ENCODE data around the gene PAPPA.

The PAPPA gene

GRCh38 chr9:116316246-116316645, 162.7 kb downstream of the PAPPA start:
- no peak for DNase-seq (ENCODE audit: low spot score)

- DNase-seq (ENCODE audit: low spot score), result no peak
These were observed 163.9 kb downstream of the PAPPA start for GRCh38 chr9:116317503-116317902.

DNA sequence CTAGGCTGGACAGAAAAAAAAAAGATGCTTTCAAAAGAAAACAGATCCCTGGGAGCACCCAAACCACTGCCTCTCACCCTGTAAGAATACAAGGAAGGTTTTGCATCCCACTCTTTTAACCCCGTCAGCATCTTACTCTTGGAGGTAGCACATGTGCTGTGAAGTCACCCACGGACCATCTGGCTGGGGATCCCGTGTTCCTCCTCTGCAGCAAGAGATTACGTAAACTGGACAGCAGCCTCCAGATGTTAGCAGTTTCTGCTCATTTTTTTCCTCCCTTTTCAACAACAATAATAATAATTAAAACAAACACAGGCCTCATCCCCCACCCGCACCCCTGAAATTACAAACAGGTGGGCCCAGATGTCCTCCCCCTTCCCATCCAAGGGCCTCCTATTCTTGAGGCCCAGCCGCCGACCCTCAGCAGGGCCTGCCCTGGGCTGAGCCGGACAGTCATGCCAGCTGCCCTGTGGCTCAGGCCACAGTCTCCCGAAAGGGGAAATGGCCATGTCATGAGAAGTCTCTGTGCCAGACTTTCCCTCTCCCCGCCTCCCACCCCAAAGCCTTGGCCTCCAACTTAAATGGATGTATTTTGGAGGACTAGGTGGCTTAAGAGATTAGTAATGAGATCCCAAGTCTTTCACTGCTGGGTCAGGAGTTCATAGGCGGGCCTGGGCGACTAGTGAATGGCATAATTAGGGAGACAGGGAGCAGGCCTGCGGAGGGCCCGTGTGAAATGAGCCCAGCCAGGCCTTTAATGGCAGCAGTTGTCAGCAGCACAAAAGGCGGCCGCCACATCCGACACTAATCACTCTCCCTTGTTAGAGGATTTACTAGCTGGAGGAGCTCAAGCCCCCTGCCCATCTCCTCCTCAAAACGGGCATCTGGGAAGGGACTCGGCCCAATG, 165.1 kb downstream of the PAPPA start:
- DNase-seq (ENCODE audit: low spot score), result no peak

DNA sequence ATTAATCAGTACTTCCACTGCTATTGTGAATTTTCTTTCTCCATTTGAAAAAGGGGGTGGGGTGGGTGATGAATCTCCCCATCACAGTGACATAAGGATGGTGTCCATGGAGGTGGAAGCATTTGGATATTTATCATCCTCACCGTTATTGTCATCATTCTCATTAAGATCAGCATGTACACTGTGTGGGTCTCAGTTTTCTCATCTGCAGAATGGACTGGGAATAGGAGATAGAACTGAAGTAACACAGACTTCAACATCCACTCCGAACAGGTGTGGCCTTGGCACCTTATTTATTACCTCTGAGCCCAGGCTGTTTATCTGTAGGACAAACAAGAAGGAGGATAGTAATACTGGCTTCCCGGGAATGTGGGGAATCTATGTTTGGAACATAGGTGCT, 165.9 kb downstream of the PAPPA start:
- no peak for DNase-seq (ENCODE audit: low spot score)

- DNase-seq (ENCODE audit: low spot score), result no peak
These were observed 166.7 kb downstream of the PAPPA start for GRCh38 chr9:116320290-116320689.

- DNase-seq (ENCODE audit: low spot score), result no peak
These were observed 168.9 kb downstream of the PAPPA start for GRCh38 chr9:116322521-116322920.

DNA sequence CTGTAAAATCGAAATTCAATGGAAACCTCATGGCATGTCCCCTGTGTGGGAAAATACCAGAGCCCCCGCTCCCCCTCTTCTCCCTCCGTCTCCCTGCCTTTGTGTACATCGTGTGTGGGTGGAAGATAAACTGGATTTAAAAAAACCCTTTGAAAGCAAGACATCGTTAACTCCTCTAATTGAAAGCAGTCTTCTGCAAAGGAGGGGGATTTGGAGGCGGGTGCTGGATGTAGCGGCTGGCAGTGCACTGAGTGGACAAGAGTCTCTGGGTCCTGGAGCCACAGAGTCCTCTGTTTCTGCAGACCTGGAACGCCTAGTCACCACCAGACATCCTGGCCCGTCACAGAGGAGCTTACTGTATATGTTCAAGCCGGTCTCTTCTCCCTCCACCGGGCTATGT, 169.4 kb downstream of the PAPPA start:
- no peak for DNase-seq (ENCODE audit: low spot score)

GRCh38 chr9:116323571-116323970, 170.0 kb downstream of the PAPPA start:
- DNase-seq (ENCODE audit: low spot score), result no peak

- DNase-seq (ENCODE audit: low spot score), result no peak
These were observed 172.3 kb downstream of the PAPPA start for GRCh38 chr9:116325924-116326323.

- DNase-seq (ENCODE audit: low spot score), result peak; percentile 22
These were observed 174.3 kb downstream of the PAPPA start for GRCh38 chr9:116327701-116328405.

DNA sequence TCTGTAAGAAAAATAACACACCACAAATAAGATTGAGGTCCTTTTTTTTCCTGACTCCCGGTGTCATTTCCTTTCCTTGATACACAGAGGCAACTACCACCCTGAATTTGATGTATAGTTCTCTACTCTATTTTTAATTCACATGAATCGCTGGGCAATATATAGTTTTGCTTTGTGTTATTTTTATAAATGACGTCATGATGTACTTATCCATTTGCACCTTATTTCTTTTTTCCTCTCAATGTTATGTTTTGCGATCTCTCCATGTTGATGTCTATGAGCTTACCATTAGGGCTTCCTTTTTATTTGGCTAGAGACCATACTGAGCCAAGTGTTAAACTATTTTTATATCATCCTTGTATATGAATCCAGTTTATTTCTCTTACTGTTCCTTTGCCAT, 175.9 kb downstream of the PAPPA start:
- DNase-seq (ENCODE audit: low spot score), result no peak

DNA sequence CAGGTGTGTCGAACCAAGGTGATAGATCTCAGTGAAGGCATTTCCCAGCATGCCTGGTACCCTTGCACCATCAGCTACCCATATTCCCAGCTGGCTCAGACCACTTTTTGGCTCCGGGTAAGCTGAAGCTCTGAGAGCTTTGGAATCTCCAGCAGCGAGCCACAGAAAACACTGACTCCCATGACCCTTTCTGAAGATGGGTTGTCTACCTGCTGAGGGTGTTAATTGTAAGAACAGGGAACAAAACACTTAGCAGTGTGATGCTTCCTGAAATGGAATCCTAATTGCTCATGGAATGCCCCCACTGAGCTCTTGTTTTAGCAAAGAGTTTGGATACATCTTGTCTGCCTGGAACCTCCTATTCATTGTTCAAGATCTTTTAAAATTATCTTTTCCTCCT, 177.7 kb downstream of the PAPPA start:
- no peak for DNase-seq (ENCODE audit: low spot score)

DNA sequence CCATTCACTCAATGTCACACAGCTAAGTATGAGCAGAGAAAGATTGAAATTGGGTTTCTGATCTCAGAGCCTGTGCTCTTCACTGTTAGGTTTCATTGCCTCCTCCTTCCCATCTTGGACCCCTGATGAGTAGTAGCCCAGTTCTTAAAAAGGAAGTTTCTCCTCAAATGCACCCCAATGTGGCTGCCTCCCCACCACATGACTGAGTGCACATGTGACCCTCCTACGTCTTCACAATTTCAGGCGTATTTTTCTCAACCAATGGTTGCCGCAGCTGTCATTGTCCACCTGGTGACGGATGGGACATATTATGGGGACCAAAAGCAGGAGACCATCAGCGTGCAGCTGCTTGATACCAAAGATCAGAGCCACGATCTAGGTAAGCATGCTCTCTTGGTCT, 178.5 kb downstream of the PAPPA start:
- DNase-seq (ENCODE audit: low spot score), result no peak

GRCh38 chr9:116333254-116333653, 179.7 kb downstream of the PAPPA start:
- DNase-seq (ENCODE audit: low spot score), result no peak

DNA sequence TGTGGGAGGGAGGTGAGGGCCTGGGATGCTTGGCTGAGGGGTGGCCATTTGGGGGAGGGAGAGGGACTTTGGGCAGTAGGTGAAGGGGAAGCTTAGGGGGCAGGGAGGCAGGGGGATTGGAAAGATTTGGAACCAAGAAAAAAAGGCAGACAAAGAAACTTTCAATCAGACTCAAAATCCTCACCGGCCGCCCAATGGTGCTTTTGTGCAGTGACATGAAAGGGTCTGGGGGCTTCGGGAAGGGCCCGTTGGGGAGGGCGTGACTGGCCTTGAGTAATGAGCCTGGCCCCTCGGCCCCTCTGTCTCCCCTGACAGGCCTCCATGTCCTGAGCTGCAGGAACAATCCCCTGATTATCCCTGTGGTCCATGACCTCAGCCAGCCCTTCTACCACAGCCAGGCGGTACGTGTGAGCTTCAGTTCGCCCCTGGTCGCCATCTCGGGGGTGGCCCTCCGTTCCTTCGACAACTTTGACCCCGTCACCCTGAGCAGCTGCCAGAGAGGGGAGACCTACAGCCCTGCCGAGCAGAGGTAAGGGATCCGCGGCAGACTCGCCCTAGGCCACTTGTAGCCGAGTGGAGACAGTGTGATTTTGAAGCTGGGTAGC, 181.1 kb downstream of the PAPPA start:
- DNase-seq (ENCODE audit: low spot score), result no peak

GRCh38 chr9:116335392-116335791, 181.8 kb downstream of the PAPPA start:
- DNase-seq (ENCODE audit: low spot score), result no peak

DNA sequence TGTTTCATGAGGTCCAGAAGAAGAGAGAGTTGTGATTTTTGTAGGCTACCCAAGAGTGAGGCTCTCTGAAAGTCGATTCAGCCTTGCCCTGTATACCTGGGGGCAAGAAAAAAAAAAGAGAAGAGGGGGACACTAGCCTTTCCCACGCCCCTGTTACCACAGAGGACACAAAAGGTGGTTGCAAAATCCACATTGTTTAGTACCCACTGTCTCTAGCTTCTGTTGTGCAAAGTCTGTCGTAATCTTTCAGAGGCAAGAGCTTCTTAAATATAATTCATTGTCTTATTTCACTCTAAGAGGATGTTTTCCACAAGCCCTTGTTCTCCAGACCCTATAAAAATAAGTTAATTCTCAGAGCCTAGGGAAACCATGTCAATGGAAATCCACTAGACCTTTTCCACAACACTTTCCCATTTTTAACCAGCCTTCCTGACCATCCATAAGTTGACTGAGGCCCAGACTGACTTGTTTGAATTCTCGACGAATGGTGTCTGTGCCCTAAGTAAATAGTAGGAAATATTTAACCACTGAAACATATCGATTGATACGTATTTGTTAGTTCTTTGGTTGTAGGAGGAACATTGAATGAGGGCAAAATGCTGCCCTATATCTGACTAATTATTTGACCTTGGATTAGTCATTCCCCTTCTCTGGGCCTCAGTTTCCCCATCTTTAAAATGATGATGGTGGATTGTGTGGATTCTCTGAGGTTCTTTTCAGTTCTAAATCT, 182.7 kb downstream of the PAPPA start:
- DNase-seq (ENCODE audit: low spot score), result no peak

GRCh38 chr9:116337015-116337414, 183.4 kb downstream of the PAPPA start:
- no peak for DNase-seq (ENCODE audit: low spot score)

DNA sequence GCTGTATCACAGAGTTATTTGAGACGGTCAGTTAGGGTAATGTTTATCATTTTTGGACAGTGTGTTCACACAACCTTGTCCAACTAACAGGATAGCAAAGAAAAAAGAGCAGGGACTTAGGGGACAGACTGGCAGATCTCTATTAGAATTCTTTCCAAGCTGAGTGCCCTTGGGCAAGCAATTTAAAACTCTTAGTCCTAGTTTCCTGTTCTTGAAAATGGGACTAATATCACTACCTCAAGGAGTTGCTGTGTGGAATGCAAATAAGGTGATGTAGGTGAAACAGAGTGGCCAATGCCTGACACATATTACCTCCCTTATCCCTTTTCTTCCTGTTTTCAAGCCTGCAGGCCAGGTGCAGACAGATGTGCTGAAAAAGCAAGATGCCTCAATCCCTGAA, 186.7 kb downstream of the PAPPA start:
- no peak for DNase-seq (ENCODE audit: low spot score)

- DNase-seq (ENCODE audit: low spot score), result no peak
These were observed 188.5 kb downstream of the PAPPA start for GRCh38 chr9:116342061-116342460.

- no peak for DNase-seq (ENCODE audit: low spot score)
These were observed 189.3 kb downstream of the PAPPA start for GRCh38 chr9:116342941-116343340.

- DNase-seq (ENCODE audit: low spot score), result no peak
These were observed 190.8 kb downstream of the PAPPA start for GRCh38 chr9:116344416-116344815.

Measured in hepatic stellate cell (primary cell).